NCI-H446 treated with DMSO at 0.1 percent for 48 hours (cell line): ENCODE measurements around the gene MARCHF7.

Experiments used
- DNase-seq: peaks from one replicate; lab custom pipeline; 2025; lab: John Stamatoyannopoulos, UW

MARCHF7 gene

DNA sequence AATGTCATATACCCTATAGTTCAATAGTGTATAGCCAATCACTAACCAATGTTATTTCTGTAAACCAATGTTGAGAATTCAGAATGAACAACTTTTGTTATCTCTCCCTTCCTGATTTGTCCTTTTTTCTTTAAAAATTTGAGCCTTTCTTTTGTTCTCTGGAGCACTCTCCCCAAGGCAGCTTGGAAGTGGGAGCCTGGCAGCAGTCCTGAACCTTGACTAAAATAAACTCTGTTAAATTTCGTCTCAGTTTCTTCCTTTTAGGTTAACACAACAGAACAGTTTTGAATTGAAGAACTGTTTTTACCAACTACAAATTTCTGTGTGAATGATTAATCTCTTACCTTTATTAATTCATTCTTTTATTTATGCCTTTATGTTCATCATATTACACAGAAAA, 49.8 kb downstream of the MARCHF7 start:
- no peak for DNase-seq
